Fibroblast of skin of abdomen (primary cell): ENCODE measurements around the gene MCOLN1.
"Not testable (repeated sequence)": the region's sequence is repeated elsewhere in the genome, so short reads cannot be mapped to it uniquely, and the experiment has no call there.

Experiments
- DNase-seq: peaks from one replicate; pipeline ENCODE4 v3.0.0-alpha.2; 2013

MCOLN1 gene

DNA sequence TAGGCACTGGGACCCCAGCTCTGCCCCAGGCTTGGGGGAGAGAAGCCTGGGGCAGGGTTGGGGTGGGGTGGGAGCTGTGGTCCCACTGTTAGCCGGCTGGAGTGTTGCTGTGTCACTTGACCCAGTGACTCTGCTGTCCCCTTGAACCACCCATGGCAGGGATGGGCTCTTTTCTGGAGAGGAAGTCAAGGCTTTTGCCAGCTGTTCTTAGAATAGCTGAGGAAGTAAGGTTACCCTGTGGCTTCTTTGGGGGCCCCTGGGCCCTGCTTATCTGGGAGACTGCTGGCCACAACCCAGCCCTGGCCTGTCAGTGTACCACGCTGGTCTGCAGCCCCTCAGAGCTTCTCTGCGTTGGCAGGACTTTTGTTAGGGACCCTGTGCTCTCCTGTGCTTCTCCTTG is 22.2 kb downstream of the MCOLN1 start:
- DNase-seq, result no peak

GRCh38 chr19:7545300-7545699 is 22.9 kb downstream of the MCOLN1 start:
- no peak for DNase-seq

DNA sequence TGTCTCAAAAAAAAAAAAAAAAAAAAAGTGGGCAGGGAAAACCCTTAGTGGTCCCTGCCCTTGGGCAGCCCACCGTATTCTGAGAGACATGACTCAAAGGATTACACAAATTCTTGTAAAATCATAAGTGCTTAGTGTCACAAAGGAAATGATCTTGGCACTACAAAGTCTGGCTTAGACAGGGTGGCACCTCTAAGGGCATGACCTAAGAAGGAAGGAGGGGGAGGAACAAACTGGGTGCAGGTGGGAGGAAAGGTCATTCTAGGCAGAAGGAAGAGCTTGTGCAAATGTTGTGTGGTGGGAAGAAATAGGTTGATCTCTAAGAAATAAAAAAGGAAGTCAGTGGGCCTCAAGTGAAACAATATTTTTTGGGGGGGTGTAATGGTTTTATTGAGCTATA is 23.5 kb downstream of the MCOLN1 start:
- DNase-seq, result no peak

- DNase-seq, result peak; percentile 14
These were observed 24.7 kb downstream of the MCOLN1 start for GRCh38 chr19:7547159-7547558.

GRCh38 chr19:7549429-7550148 is 27.2 kb downstream of the MCOLN1 start:
- DNase-seq, result no peak

DNA sequence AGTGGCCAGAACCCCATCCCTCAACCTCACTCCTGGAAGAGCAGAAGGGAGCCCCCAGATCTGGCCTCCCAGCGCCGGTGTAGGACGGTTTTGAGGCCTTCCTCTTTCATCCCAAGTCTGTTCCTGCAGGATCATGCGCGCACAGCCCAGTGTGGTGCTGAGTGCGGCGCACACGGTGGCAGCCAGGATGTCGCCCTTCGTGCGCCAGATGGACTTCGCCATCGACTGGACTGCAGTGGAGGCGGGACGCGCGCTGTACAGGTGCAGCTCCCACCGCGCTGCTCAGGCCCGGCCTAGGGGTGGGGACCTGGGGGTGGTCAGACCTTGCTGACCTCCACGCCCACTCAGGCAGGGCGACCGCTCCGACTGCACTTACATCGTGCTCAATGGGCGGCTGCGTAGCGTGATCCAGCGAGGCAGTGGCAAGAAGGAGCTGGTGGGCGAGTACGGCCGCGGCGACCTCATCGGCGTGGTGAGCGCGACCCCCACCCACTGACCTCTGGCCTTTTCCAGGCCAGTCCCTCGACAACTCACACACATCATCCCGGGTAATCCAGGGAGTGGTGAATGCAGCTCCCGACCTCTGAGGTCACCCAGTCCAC is 27.8 kb downstream of the MCOLN1 start:
- no peak for DNase-seq

GRCh38 chr19:7550987-7551761 is 28.8 kb downstream of the MCOLN1 start:
- DNase-seq, result peak; percentile 58

- no peak for DNase-seq
These were observed 30.4 kb downstream of the MCOLN1 start for GRCh38 chr19:7552781-7553180.

GRCh38 chr19:7554565-7554964 is 32.1 kb downstream of the MCOLN1 start:
- DNase-seq, result no peak

- no peak for DNase-seq
These were observed 32.8 kb downstream of the MCOLN1 start for GRCh38 chr19:7554990-7555864.

GRCh38 chr19:7556696-7557315 is 34.4 kb downstream of the MCOLN1 start:
- DNase-seq, result no peak

- no peak for DNase-seq
These were observed 36.2 kb downstream of the MCOLN1 start for GRCh38 chr19:7558667-7559066.

- DNase-seq, result no peak
These were observed 36.7 kb downstream of the MCOLN1 start for GRCh38 chr19:7559102-7559501.

- DNase-seq, result no peak
These were observed 37.8 kb downstream of the MCOLN1 start for GRCh38 chr19:7560255-7560654.

GRCh38 chr19:7561325-7561724 is 38.9 kb downstream of the MCOLN1 start:
- no peak for DNase-seq

- DNase-seq, result no peak
These were observed 40.4 kb downstream of the MCOLN1 start for GRCh38 chr19:7562646-7563393.

DNA sequence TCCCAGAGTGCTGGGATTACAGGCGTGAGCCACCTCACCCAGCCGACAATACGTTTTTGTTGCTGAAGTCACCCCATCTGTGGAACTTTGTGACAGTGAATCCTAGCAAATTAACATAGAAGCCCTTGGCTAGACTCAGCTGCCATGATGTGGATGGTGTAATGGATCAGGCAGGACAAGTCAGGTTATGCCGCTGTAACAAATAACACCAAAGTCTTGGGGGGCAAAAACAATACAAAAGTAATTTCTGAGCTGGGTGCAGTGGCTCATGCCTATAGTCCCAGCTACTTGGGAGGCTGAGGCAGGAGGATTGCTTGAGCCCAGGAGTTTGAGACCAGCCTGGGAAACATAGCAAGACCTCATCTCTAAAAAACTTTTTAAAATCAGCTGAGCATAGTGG is 42.4 kb downstream of the MCOLN1 start:
- no peak for DNase-seq

GRCh38 chr19:7565332-7565731 is 42.9 kb downstream of the MCOLN1 start:
- no peak for DNase-seq

DNA sequence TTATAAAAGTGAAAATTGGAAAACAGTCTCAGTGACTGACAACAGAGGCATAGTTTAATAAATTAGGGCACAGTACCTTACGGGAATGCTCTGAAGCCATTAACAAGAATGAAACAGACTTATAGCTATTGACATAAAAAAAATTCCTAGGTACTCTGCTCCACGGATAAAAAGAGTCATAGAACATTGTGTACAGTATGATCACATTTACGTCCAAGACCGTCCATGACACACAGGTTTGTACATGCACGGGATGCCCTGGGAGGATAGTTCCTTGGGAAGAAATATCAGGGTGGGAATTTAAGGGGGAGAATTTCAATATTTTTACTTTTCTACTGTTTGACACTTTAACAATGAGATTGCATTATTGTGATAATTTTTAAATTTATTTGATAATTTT is 48.3 kb downstream of the MCOLN1 start:
- no peak for DNase-seq

DNA sequence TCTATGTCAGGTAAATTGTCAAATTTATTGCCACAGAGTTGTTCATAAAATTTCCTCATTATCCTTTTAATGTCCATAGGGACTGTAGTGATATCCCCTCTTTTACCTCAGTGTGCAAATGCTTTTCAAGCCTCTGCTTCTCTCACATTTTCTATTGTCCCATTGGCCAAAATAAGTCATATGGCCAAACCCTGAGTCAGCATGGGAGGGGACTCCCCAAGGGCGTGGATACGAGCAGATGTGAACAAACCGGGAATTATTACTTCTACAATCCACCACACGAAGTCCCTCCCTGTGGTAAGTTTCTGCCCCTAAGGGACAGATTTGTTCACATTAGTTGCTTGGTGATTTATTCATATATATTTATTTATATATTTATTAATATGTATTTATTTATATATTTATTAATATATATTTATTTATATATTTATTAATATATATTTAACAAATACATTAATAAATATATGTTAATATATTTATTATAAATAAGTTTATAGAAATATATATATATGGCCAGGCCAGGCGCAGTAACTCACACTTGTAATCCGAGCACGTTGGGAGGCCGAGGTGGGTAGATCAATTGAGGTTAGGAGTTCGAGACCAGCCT is 53.1 kb downstream of the MCOLN1 start:
- DNase-seq, result no peak

DNA sequence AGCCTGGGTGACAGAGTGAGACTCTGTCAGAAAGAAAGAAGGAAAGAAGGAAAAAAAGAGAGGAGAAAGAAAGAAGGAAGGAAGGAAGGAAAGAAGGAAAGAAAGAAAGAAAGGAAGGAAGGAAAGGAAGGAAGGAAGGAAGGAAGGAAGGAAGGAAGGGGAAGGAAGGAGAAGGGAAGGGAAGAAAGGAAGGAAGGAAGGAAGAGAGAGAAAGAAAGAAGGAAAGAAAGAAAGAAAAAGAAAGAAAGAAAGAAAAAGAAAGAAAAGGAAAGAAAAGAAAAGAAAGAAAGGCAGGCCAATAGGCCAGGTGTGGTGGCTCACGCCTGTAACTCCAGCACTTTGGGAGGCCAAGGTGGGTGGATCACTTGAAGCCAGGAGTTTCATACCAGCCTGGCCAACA is 55.0 kb downstream of the MCOLN1 start:
- not testable (repeated sequence) for DNase-seq
